GM12872 (cell line): ENCODE results near the gene PNPLA2.

Source experiments
- CTCF ChIP-seq: IDR thresholded peaks from 3 replicates; pipeline ENCODE4 v1.5.1; 2011; ENCODE audit warnings: low read depth, mild to moderate bottlenecking, low read length, moderate library complexity; ENCODE audit not compliant: insufficient read depth

Gene PNPLA2

GRCh38 chr11:830295-831117, 11.8 kb downstream of the PNPLA2 start:
- no peak for TF ChIP-seq CTCF

- TF ChIP-seq CTCF, result no peak
Observed at GRCh38 chr11:831118-831864, 12.6 kb downstream of the PNPLA2 start.

- no peak for TF ChIP-seq CTCF
Observed at GRCh38 chr11:831961-832528, 13.3 kb downstream of the PNPLA2 start.

GRCh38 chr11:832529-833113, 13.9 kb downstream of the PNPLA2 start, which contains the start of gene CD151:
CD151 (plus strand) TSS chr11:832952; CDS start chr11:836070, 3,118 bp downstream.
- no peak for TF ChIP-seq CTCF

- no peak for TF ChIP-seq CTCF
Observed at GRCh38 chr11:833114-833791, 14.5 kb downstream of the PNPLA2 start.

- no peak for TF ChIP-seq CTCF
Observed at GRCh38 chr11:833849-834311, 15.2 kb downstream of the PNPLA2 start.
